Activated naive CD8-positive, alpha-beta T cell (primary cell): ENCODE results near the gene ZC3H13.

Experiments
- H3K27ac Mint-ChIP-seq: one replicate; pipeline ENCODE4 v1.8.0; 2021; ENCODE audit warnings: mixed read lengths
- H3K27me3 Mint-ChIP-seq: one replicate; pipeline ENCODE4 v1.8.0; 2021; ENCODE audit warnings: mixed read lengths
- H3K36me3 Mint-ChIP-seq: one replicate; pipeline ENCODE4 v1.8.0; 2021; ENCODE audit warnings: mixed read lengths
- H3K4me1 Mint-ChIP-seq: one replicate; pipeline ENCODE4 v1.8.0; 2021; ENCODE audit warnings: low read depth, mixed read lengths
- H3K4me3 Mint-ChIP-seq: one replicate; pipeline ENCODE4 v1.8.0; 2021; ENCODE audit warnings: mild to moderate bottlenecking, mixed read lengths
- H3K9me3 Mint-ChIP-seq: one replicate; pipeline ENCODE4 v1.8.0; 2021; ENCODE audit warnings: low read depth, mixed read lengths

ZC3H13 gene

DNA sequence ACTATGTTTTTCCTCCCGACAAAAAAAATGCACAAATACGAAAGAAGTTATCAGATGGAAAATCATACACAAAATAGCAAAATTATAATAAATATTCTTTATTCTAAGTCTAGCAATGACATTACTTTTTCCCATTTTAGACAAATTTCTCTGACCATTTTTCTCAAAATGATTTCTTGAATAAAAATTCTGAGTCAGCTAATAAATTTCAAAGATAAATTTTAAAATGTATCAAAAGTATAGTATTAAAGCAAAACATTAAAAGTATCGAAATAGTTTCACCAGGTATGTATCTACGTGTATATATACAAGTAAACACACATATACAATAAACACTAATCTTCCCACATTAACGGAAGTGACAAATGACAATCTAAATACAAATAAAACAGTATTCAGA, 8.9 kb downstream of the ZC3H13 start:
- Mint-ChIP-seq H3K27me3 (no peaks in the 10 kb centered on the region), H3K9me3 (no peaks in the 10 kb centered on the region), H3K36me3 (peaks cover 11% of the 10 kb centered on the region), H3K4me1 (peaks cover 26% of the 10 kb centered on the region), H3K27ac (no peak overlapping the region), H3K4me3 (no peak overlapping the region)

DNA sequence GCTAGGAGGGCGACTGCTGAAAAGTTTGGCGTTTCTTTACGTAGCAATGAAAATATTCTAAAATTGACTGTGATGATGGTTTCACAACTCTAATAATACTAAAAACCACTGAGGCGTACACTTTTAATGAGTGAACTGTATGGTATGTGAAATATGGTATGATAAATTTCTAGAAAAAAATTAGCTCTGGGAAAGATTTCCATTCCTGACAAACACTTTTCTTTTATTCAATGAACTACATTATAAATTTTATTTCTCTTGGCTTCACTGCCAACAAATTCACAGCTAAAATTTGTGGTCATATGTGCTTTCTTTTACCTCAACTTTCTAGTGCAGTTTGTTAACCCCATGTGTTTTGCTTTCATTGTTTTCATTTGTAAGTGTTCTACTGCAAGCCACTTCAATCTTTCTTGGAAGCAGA, 11.1 kb downstream of the ZC3H13 start:
- Mint-ChIP-seq H3K9me3 (no peaks in the 10 kb centered on the region), H3K27me3 (no peaks in the 10 kb centered on the region), H3K4me3 (no peak overlapping the region), H3K36me3 (peaks cover 10% of the 10 kb centered on the region), H3K4me1 (peaks cover 12% of the 10 kb centered on the region), H3K27ac (no peak overlapping the region)

DNA sequence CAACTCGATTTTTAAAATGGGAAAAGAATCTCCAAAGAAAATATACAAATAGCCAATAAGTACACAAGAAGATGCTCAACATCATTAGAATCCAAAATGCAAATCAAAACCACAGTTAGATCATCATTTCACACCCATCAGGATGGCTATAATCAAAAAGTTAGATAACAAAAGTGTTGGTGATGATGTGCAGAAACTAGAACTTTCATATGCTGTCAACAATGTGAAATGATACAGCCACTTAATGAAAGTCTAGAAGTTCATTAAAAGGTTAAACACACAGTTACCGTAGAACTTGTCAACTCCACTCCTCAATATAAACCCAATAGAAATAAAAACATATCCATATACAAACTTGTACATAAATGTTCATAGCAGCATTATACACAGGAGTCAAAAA, 11.8 kb downstream of the ZC3H13 start:
- H3K9me3 Mint-ChIP-seq, result no peaks in the 10 kb centered on the region
- peaks cover 13% of the 10 kb centered on the region for H3K36me3 Mint-ChIP-seq
- no peak overlapping the region for H3K27ac Mint-ChIP-seq
- peaks cover 12% of the 10 kb centered on the region for H3K4me1 Mint-ChIP-seq
- H3K27me3 Mint-ChIP-seq, result no peaks in the 10 kb centered on the region
- H3K4me3 Mint-ChIP-seq, result no peak overlapping the region

DNA sequence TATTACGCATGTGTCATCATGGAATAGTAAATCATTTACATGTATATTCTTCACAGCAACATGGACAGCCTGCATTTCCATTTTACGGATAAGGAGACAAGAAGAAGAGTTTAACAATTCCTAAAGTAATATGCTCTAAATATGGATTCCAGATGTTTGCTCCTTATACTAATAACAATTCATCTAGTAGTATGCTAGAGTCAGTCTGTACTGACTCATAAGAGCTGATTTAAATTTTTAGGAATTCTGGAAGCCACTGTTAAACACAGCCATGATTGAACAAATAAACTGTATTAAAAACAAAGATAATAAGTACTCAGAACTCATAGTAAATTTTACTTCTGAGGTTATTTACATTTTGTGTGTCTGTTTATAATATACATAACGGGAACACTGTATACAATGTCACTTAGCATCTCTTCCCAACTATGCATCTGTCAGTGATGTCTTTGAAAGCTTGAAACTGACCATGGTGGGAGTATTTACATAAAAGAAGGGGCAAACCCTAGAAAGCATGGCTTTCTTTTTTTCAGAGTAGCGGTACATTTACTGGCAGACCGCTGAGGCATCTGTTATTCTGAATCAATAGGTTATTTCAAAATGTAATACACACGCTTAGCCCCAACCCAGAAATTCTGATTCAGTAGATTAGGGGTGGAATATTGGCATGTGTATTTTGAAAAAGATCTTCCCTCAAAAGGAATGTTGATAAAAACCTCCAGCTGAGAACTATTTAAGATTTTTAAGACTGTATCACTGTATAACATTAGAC, 12.9 kb downstream of the ZC3H13 start:
- Mint-ChIP-seq H3K27ac (no peak overlapping the region), H3K36me3 (peaks cover 17% of the 10 kb centered on the region), H3K9me3 (no peaks in the 10 kb centered on the region), H3K27me3 (no peaks in the 10 kb centered on the region), H3K4me1 (peaks cover 6% of the 10 kb centered on the region), H3K4me3 (no peak overlapping the region)

DNA sequence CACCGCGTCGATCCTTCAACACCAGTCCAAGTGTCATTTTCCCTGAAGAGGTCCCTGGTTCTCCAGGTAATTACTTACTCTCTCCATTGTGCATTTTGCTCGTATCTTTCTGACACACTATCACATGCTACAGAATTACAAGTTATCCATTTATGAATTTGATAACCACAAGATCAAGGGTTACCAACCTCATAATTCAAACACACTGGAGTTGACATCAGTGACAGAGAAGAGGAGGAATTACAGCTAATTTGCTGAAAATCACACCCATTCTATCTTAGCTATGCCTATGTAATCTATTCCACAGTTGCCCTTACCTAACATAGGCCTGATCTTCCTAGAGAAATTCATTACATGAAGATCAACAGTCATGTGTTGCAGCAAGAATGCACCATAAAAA, 14.2 kb downstream of the ZC3H13 start:
- no peaks in the 10 kb centered on the region for H3K27me3 Mint-ChIP-seq
- H3K4me3 Mint-ChIP-seq, result no peak overlapping the region
- peaks cover 13% of the 10 kb centered on the region for H3K4me1 Mint-ChIP-seq
- H3K27ac Mint-ChIP-seq, result no peak overlapping the region
- H3K9me3 Mint-ChIP-seq, result peaks cover 3% of the 10 kb centered on the region
- H3K36me3 Mint-ChIP-seq, result peaks cover 29% of the 10 kb centered on the region

DNA sequence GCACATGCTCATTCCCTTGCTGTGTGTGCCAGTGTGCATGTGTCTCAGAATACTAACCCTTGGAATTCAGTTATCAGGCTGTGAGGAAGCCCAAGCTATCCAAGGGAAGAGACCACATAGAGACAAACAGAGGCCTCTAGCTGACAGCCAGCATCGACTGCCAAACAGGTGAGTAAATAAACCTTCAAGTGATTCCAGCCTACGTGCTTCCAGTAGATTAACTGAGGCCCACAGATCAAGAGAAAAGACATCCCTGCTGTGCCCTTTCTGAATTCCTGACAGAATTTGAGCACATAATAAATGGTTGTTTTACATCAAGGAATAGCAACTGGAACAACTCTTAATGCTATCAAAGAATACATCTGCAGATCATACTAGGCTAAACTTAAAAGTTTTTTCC, 17.5 kb downstream of the ZC3H13 start:
- Mint-ChIP-seq H3K27ac (no peak overlapping the region), H3K4me3 (no peak overlapping the region), H3K4me1 (peaks cover 20% of the 10 kb centered on the region), H3K9me3 (peaks cover 13% of the 10 kb centered on the region), H3K36me3 (peaks cover 43% of the 10 kb centered on the region), H3K27me3 (no peaks in the 10 kb centered on the region)

DNA sequence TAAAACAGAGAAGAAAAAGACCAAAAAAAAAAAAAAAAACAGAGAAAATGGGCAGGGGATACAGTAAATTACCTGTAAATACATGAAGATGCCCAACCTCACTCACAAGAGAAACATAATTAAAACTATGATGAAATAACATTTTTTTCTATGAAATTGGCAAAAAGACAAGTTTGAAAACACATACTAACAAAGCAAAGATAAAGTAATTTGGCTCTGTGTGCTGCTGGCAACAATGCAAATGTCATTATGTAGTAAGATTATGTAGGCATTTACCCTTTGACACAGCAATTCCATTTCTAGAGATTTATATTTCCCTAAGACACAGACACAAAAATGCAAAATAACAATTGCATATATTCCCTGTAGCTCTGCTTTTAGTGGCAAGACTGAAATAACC, 20.2 kb downstream of the ZC3H13 start:
- H3K4me3 Mint-ChIP-seq, result no peak overlapping the region
- peaks cover 44% of the 10 kb centered on the region for H3K36me3 Mint-ChIP-seq
- no peak overlapping the region for H3K27ac Mint-ChIP-seq
- peaks cover 36% of the 10 kb centered on the region for H3K4me1 Mint-ChIP-seq
- peaks cover 13% of the 10 kb centered on the region for H3K9me3 Mint-ChIP-seq
- H3K27me3 Mint-ChIP-seq, result no peaks in the 10 kb centered on the region

DNA sequence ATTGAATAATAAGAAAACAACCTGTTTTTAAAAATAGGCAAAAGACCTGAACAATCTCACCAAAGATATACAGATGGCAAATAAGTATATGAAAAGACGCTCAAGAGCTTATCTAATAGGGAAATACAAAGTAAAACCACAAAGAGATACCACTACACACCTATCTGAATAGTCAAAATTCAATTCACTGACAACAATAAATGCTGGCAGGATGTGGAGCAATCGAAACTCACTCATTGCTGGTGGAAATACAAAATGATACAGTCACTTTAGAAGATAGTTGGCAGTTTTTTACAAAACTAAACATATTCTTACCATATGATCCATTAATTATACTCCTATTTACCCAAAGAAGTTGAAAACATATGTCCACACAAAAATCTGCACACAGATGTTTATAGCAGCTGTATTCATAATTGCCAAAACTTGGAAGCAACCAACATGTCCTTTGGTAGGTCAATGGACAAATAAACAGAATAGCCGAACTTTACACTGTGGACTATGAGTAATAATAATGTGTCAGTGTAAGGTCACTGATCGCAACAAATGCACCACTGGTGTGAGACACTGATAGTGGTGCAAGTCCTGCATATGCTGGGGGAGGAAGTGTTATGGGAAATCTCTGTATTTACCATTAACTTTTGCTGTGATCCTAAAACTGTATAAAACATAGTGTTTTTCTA, 20.8 kb downstream of the ZC3H13 start:
- H3K27ac Mint-ChIP-seq, result no peak overlapping the region
- no peaks in the 10 kb centered on the region for H3K27me3 Mint-ChIP-seq
- peaks cover 13% of the 10 kb centered on the region for H3K9me3 Mint-ChIP-seq
- H3K4me3 Mint-ChIP-seq, result no peak overlapping the region
- H3K4me1 Mint-ChIP-seq, result peaks cover 37% of the 10 kb centered on the region
- peaks cover 44% of the 10 kb centered on the region for H3K36me3 Mint-ChIP-seq

DNA sequence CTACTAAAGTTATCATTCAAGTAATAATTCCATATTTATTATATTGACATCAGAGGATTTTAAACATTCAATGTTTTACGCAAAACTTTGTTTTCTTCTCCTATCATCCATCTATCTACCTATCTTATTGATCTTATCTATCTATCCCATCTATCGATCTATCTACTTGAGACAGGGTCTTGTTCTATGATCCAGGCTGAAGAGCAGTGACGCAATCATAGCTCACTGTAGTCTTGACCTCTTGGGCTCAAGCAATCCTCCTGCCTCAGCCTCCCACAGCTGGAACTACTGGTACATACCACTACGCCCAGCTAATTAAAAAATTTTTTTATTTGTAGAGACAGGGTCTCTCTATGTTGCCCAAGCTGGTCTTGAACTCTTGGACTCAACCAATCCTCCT, 27.4 kb downstream of the ZC3H13 start:
- peaks cover 10% of the 10 kb centered on the region for H3K36me3 Mint-ChIP-seq
- H3K4me1 Mint-ChIP-seq, result peaks cover 20% of the 10 kb centered on the region
- no peak overlapping the region for H3K4me3 Mint-ChIP-seq
- no peaks in the 10 kb centered on the region for H3K27me3 Mint-ChIP-seq
- no peak overlapping the region for H3K27ac Mint-ChIP-seq
- H3K9me3 Mint-ChIP-seq, result no peaks in the 10 kb centered on the region

DNA sequence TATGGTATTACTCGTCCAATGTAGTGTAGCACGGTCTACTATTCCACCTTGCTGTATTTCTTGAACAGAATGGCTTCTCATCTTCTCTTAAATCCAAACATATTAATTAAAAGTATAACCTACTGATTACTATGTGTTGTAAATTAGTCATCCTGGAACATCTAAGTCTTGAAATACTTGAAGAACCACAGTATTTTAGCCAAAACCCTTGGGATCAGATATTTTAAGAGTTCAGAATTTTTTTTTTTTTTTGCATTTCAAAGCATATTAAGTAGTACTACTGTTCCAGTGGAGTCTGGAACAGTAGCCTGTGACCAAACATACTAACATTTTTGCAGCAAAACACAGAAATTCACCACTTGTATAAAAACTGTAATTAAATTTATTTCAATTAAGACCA, 30.1 kb downstream of the ZC3H13 start:
- H3K27me3 Mint-ChIP-seq, result no peaks in the 10 kb centered on the region
- H3K27ac Mint-ChIP-seq, result no peak overlapping the region
- peaks cover 7% of the 10 kb centered on the region for H3K4me1 Mint-ChIP-seq

DNA sequence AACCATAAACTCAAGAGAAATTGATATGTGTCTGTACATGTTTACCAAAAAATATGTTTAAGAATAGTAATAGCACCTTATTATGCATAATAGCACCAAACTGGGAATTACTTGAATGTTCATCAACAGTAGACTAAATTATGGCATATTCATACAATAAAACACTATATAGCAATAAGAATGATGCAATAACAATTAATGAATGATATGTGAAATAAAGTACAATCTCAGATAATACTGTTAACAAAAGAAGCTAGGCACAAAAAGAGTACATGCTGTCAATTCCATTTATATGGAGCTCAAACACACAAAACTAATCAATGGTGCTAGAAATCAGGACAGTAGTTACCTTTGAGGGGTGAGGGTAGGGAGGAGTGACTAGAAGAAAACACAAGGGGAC, 36.3 kb downstream of the ZC3H13 start:
- H3K4me1 Mint-ChIP-seq, result peaks cover 8% of the 10 kb centered on the region
- H3K9me3 Mint-ChIP-seq, result no peaks in the 10 kb centered on the region
- no peak overlapping the region for H3K27ac Mint-ChIP-seq
- H3K36me3 Mint-ChIP-seq, result peaks cover 16% of the 10 kb centered on the region
- no peaks in the 10 kb centered on the region for H3K27me3 Mint-ChIP-seq
- no peak overlapping the region for H3K4me3 Mint-ChIP-seq

More for the DNA sequence above, 30.1 kb downstream of the ZC3H13 start:
- Mint-ChIP-seq H3K9me3 (no peaks in the 10 kb centered on the region), H3K36me3 (peaks cover 8% of the 10 kb centered on the region), H3K4me3 (no peak overlapping the region)

DNA sequence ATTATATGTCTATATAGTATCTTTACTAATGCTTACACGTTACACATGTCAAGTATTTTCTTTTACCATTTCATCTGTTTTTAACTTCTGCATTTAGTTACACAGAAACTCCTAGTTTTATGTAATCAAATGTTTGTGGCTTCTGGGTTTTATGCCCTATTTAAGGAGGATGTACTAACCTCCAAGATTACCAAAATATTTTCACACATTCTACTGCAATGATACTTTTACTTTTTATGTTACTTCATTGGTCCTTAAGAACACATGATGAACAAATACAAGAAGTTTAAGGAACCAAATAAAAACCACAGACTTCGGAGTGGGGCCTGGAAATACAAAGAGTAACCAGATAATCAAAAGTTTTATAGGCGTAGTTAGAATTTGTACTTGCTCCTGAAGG, 37.2 kb downstream of the ZC3H13 start:
- Mint-ChIP-seq H3K27ac (no peak overlapping the region), H3K4me3 (no peak overlapping the region), H3K27me3 (no peaks in the 10 kb centered on the region), H3K4me1 (peaks cover 8% of the 10 kb centered on the region), H3K36me3 (peaks cover 16% of the 10 kb centered on the region), H3K9me3 (no peaks in the 10 kb centered on the region)

DNA sequence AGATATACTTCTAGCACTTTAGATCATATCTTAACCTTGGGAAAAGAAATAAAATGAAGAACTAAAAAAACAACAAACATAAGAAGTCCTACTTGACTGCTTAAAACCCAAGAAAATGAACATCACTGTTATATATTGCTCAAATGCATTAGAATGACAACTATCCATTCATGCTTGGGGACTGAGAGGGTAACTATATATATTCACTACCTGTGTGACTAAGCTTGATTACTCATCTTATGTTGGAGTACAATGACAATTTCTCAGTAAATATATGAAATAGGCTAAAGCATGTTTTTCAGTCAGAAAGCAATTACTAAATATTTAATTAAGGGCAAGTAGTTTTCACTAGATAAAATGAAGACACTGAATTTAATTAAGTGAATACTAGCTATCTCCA, 40.1 kb downstream of the ZC3H13 start:
- Mint-ChIP-seq H3K4me3 (no peak overlapping the region), H3K9me3 (no peaks in the 10 kb centered on the region), H3K36me3 (peaks cover 13% of the 10 kb centered on the region), H3K27me3 (no peaks in the 10 kb centered on the region), H3K4me1 (peaks cover 5% of the 10 kb centered on the region), H3K27ac (no peak overlapping the region)

DNA sequence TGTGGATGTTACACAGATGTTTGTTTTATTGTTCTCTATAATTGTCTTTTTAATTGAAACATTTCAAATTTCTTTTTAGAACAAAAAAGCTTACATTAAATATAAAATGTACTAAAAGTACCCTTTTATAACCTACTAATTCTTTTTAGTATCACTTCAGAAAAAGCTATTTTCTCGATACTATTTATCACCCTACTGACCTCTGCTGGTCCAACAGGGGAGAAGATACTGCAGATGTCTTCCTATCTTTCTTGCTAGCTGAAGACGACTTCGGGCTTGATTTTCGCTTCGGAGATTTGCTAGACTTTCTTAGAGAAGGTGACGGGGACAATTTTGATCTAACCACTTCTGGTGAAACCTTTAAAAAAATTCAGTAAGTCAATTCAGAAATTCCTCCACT, 42.4 kb downstream of the ZC3H13 start:
- H3K27me3 Mint-ChIP-seq, result no peaks in the 10 kb centered on the region
- no peak overlapping the region for H3K4me3 Mint-ChIP-seq
- no peak overlapping the region for H3K27ac Mint-ChIP-seq
- peaks cover 7% of the 10 kb centered on the region for H3K36me3 Mint-ChIP-seq
- H3K4me1 Mint-ChIP-seq, result peaks cover 5% of the 10 kb centered on the region
- H3K9me3 Mint-ChIP-seq, result no peaks in the 10 kb centered on the region

DNA sequence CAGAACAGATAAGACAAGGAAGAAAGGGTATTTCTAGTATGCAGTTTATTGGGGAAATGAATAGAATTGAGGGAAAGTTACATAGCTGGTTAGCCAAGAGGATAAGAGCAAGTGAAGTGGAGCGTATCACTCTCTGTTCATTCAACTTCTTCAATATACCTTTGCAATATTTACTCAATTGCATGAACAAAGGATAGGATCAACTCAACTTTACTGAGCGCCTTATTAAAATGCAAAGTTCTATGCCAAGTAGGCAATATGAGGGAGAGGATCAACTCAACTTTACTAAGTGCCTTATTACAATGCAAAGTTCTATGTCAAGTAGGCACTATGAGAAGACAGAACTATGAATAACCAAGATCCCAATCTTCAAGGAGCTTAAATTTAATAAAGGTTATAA, 43.9 kb downstream of the ZC3H13 start:
- Mint-ChIP-seq H3K4me3 (no peak overlapping the region), H3K4me1 (peaks cover 5% of the 10 kb centered on the region), H3K27ac (no peak overlapping the region), H3K36me3 (peaks cover 7% of the 10 kb centered on the region), H3K27me3 (no peaks in the 10 kb centered on the region), H3K9me3 (no peaks in the 10 kb centered on the region)
